ENCODE results near the gene PANK4.

The PANK4 gene

GRCh38 chr1:2520206-2520605, 6.2 kb downstream of the PANK4 start:
- Histone ChIP-seq H3K36me3 (ENCODE audit: control insufficient read depth, insufficient read depth, low read length) (no peaks in the 10 kb centered on the region), H3K9ac (no peak overlapping the region), H3K9me3 (ENCODE audit: control insufficient read depth, low read length) (no peaks in the 10 kb centered on the region), H3K79me2 (peaks cover 13% of the 10 kb centered on the region), H3K4me3 (ENCODE audit: low read depth, low read length) (no peak overlapping the region), H3K4me2 (ENCODE audit: low read length) (no peak overlapping the region), H3K27me3 (ENCODE audit: control insufficient read depth, insufficient read depth, low read length) (no peaks in the 10 kb centered on the region), H3K4me1 (no peaks in the 10 kb centered on the region), H2AFZ (no peak overlapping the region), H3K27ac (no peak overlapping the region)
- TF ChIP-seq, protein P1, sequence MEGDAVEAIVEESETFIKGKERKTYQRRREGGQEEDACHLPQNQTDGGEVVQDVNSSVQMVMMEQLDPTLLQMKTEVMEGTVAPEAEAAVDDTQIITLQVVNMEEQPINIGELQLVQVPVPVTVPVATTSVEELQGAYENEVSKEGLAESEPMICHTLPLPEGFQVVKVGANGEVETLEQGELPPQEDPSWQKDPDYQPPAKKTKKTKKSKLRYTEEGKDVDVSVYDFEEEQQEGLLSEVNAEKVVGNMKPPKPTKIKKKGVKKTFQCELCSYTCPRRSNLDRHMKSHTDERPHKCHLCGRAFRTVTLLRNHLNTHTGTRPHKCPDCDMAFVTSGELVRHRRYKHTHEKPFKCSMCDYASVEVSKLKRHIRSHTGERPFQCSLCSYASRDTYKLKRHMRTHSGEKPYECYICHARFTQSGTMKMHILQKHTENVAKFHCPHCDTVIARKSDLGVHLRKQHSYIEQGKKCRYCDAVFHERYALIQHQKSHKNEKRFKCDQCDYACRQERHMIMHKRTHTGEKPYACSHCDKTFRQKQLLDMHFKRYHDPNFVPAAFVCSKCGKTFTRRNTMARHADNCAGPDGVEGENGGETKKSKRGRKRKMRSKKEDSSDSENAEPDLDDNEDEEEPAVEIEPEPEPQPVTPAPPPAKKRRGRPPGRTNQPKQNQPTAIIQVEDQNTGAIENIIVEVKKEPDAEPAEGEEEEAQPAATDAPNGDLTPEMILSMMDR (IDR thresholded peaks at IDR 0.05), result no peak

DNA sequence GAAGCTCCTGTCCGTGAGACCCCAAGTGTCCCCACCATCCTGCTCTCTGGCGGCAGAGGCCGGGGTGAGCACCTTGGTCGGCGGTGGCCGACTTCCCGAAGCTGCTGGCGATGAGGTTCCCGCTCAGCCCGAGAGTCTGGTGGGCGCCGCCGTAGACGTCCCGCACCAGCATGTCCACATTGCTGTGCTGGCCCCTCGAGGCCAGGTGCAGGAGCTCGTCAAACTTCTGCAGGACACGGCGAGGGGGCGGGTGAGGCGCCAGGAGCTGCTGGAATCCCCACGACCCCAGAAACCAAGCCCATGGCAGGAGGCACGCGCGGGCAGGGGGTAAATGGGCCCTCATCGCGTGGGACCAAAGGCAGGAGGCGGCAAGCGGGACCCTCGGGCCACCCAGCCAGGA, 6.7 kb downstream of the PANK4 start:
- H3K27ac ChIP-seq, result no peak overlapping the region
- no peaks in the 10 kb centered on the region for H3K4me1 ChIP-seq
- no peak overlapping the region for H3K4me2 ChIP-seq (ENCODE audit: low read length)
- no peaks in the 10 kb centered on the region for H3K9me3 ChIP-seq (ENCODE audit: control insufficient read depth, low read length)
- H3K9ac ChIP-seq, result no peak overlapping the region
- no peak overlapping the region for H3K4me3 ChIP-seq (ENCODE audit: low read depth, low read length)
- no peaks in the 10 kb centered on the region for H3K36me3 ChIP-seq (ENCODE audit: control insufficient read depth, insufficient read depth, low read length)
- no peaks in the 10 kb centered on the region for H3K27me3 ChIP-seq (ENCODE audit: control insufficient read depth, insufficient read depth, low read length)
- H3K79me2 ChIP-seq, result peaks cover 8% of the 10 kb centered on the region
- TF ChIP-seq, protein P1 (IDR thresholded peaks at IDR 0.05), result no peak
- H2AFZ ChIP-seq, result no peak overlapping the region

DNA sequence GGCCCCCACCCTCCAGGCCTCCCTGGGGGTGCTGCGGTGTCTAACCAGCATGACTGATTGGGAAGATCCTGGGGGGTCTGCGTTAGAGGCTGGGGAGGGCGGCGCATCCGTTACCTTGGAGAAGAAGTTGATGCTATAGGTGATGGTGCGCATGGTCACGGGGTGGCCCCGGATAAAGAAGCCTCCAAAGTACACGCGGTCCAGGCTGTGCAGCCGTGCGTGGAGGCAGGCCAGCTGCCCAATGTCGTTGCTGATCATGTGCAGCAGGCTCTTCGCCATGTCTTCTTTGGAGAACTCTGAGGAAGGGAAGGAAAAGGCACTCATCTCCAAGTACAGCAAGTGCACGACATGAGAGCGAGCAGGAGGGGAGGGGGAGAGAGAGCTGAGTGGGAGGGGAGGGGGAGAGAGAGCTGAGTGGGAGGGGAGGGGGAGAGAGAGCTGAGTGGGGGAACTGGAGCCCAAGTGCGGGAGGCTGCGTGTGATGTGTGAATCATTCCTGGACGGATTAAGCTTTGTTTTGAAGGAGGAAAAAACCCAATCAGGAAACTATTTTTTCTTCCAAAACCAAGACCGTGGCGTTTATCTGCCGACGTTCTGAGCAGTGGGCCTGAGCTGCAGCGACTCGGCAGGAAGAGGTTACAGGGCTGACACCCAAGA, 7.2 kb downstream of the PANK4 start:
- no peaks in the 10 kb centered on the region for H3K27me3 ChIP-seq (ENCODE audit: control insufficient read depth, insufficient read depth, low read length)
- no peak overlapping the region for H3K4me2 ChIP-seq (ENCODE audit: low read length)
- no peak overlapping the region for H3K4me3 ChIP-seq (ENCODE audit: low read depth, low read length)
- H3K36me3 ChIP-seq (ENCODE audit: control insufficient read depth, insufficient read depth, low read length), result no peaks in the 10 kb centered on the region
- H3K9ac ChIP-seq, result no peak overlapping the region
- TF ChIP-seq, protein P1 (IDR thresholded peaks at IDR 0.05), result no peak
- no peaks in the 10 kb centered on the region for H3K4me1 ChIP-seq
- peaks cover 4% of the 10 kb centered on the region for H3K79me2 ChIP-seq
- H3K27ac ChIP-seq, result no peak overlapping the region
- H2AFZ ChIP-seq, result no peak overlapping the region
- no peaks in the 10 kb centered on the region for H3K9me3 ChIP-seq (ENCODE audit: control insufficient read depth, low read length)

GRCh38 chr1:2518528-2518927, 7.9 kb downstream of the PANK4 start:
- no peaks in the 10 kb centered on the region for H3K36me3 ChIP-seq (ENCODE audit: control insufficient read depth, insufficient read depth, low read length)
- H3K9me3 ChIP-seq (ENCODE audit: control insufficient read depth, low read length), result no peaks in the 10 kb centered on the region
- TF ChIP-seq, protein P1 (IDR thresholded peaks at IDR 0.05), result no peak
- no peaks in the 10 kb centered on the region for H3K4me1 ChIP-seq
- H3K9ac ChIP-seq, result no peak overlapping the region
- H3K4me3 ChIP-seq (ENCODE audit: low read depth, low read length), result no peak overlapping the region
- H3K79me2 ChIP-seq, result no peaks in the 10 kb centered on the region
- H3K27ac ChIP-seq, result no peak overlapping the region
- H2AFZ ChIP-seq, result no peak overlapping the region
- H3K4me2 ChIP-seq (ENCODE audit: low read length), result no peak overlapping the region
- H3K27me3 ChIP-seq (ENCODE audit: control insufficient read depth, insufficient read depth, low read length), result no peaks in the 10 kb centered on the region

GRCh38 chr1:2517966-2518365, 8.4 kb downstream of the PANK4 start:
- H3K36me3 ChIP-seq (ENCODE audit: control insufficient read depth, insufficient read depth, low read length), result no peaks in the 10 kb centered on the region
- TF ChIP-seq, protein P1 (IDR thresholded peaks at IDR 0.05), result no peak

More at GRCh38 chr1:2517966-2518365, 8.4 kb downstream of the PANK4 start:
- no peak overlapping the region for H2AFZ ChIP-seq
- no peaks in the 10 kb centered on the region for H3K27me3 ChIP-seq (ENCODE audit: control insufficient read depth, insufficient read depth, low read length)
- H3K4me2 ChIP-seq (ENCODE audit: low read length), result no peak overlapping the region
- no peak overlapping the region for H3K4me3 ChIP-seq (ENCODE audit: low read depth, low read length)
- H3K9ac ChIP-seq, result no peak overlapping the region
- no peaks in the 10 kb centered on the region for H3K79me2 ChIP-seq
- H3K27ac ChIP-seq, result no peak overlapping the region
- H3K9me3 ChIP-seq (ENCODE audit: control insufficient read depth, low read length), result no peaks in the 10 kb centered on the region
- H3K4me1 ChIP-seq, result no peaks in the 10 kb centered on the region
